ENCODE measurements around the gene FGFR2. TPM values are rescaled to one million over a fixed set of nuclear protein-coding genes. Genes with fewer than 3 reads are reported as not detected.

FGFR2 gene
- total RNA-seq, 2 experiments from 2014 or later = not detected

DNA sequence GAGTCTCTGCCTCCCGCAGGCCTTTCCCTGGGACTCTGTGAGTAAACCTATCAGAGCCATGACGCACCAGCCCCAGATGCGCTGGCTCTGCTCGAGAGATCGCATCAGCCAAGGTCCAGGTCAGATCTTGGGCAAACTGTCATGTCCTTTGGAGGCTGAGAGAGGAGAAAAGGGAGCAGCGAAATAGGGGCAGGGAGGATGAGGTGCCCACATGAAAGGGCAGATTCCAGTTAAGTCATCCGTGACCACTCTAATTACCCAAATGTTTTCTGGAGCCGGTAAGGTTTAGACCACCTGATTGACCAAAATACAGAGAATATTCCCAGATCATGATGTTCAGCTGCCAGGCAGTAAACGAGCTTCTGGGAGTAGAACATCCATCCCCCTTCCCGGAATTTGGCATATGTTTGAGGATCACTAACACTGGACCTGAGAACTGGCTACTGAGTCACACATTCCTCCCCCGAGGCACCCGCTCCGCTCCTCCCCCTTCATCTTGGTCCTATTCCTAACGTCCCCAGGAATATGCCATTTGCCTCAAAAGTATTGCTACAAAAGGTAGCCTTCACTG is 88.0 kb downstream of the FGFR2 start:
- no peak overlapping the region for H3K4me3 Mint-ChIP-seq
- no peaks in the 10 kb centered on the region for H3K9me3 Mint-ChIP-seq (ENCODE audit: low read depth)
- intact Hi-C loops (cut with DNase I, micrococcal nuclease) = no loop called here
- no peaks in the 10 kb centered on the region for H3K36me3 Mint-ChIP-seq (ENCODE audit: low read depth)
- ChIA-PET POLR2A (no interaction called here), CTCF (no interaction called here)
- no peak for DNase-seq
- no peak overlapping the region for H3K27ac Mint-ChIP-seq
- no peak for ATAC-seq
- H3K27me3 Mint-ChIP-seq = no peaks in the 10 kb centered on the region
- no peaks in the 10 kb centered on the region for H3K4me1 Mint-ChIP-seq

DNA sequence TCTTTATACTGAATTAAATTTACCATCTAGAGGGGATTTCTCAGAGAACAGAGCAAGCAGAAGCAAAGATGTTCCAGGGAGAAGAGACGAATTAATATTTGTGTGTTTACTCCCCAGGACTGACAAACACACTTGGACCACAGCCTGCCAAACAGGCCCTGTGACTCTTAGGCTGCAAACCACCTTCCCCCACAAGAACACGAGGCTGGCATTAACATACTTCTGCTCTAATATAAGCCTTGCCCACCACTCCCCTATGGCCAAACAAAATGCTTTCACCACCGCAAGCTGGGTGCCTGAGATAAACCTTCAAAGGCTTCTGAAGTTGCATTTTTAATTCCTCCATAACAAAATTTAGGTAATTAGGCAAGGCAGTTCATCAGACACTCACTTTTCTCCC is 88.4 kb downstream of the FGFR2 start:
- ATAC-seq = no peak
- Mint-ChIP-seq H3K27ac (no peak overlapping the region), H3K36me3 (ENCODE audit: low read depth) (no peaks in the 10 kb centered on the region), H3K4me1 (no peaks in the 10 kb centered on the region), H3K9me3 (ENCODE audit: low read depth) (no peaks in the 10 kb centered on the region), H3K27me3 (no peaks in the 10 kb centered on the region), H3K4me3 (no peak overlapping the region)
- intact Hi-C loops (cut with DNase I, micrococcal nuclease) = no loop called here
- ChIA-PET POLR2A (no interaction called here), CTCF (no interaction called here)
- DNase-seq = no peak

DNA sequence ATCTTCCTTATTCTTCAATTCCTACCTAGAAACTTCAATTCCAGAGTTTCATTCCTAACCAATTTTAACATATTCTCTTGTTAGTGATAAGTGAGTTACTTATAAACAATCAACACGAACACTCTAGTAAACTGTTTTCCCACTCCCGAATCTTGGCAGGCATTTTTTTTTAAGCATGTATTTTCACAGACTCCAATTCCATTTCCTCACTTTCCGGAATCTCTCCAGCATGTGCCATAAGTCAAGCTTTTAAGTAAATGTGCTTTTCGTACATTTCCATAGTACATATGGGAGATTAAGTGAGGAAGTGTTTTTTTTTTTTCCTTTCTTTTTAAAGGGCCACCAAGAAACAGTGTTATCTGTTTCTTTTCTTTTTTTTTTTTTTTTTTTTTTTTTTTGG is 89.1 kb downstream of the FGFR2 start:
- POLR2A ChIA-PET = no interaction called here
- no peak for DNase-seq
- no peak for ATAC-seq
- Mint-ChIP-seq H3K9me3 (ENCODE audit: low read depth) (no peaks in the 10 kb centered on the region), H3K27me3 (no peaks in the 10 kb centered on the region), H3K4me1 (no peaks in the 10 kb centered on the region), H3K4me3 (no peak overlapping the region), H3K27ac (no peak overlapping the region), H3K36me3 (ENCODE audit: low read depth) (no peaks in the 10 kb centered on the region)
- CTCF ChIA-PET = no interaction called here
- intact Hi-C loops (cut with DNase I, micrococcal nuclease) = no loop called here

DNA sequence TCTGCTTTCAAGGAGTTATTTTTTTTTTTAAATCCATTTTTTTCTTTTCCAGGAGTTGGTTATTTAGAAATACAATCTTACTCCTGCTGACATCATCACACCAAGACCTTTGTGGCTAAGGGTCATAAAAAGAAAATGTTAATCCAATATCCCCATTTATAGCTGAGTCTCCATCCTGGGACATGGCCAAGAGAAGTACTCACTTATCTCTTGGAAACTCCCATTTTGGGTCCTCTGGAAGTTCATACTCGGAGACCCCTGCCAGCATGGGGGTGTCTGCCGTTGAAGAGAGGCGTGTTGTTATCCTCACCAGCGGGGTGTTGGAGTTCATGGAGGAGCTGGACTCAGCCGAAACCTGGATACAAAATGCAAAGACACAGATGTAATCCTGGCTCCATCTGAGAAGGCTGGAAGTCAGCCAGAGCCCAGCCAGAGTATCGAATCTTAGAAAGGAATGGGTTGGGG is 94.6 kb downstream of the FGFR2 start:
- intact Hi-C loops (cut with DNase I, micrococcal nuclease) = no loop called here
- no peaks in the 10 kb centered on the region for H3K36me3 Mint-ChIP-seq (ENCODE audit: low read depth)
- no peaks in the 10 kb centered on the region for H3K9me3 Mint-ChIP-seq (ENCODE audit: low read depth)
- H3K4me3 Mint-ChIP-seq = no peak overlapping the region
- ATAC-seq = no peak
- CTCF ChIA-PET = no interaction called here
- DNase-seq = no peak
- POLR2A ChIA-PET = no interaction called here
- peaks cover 1% of the 10 kb centered on the region for H3K27me3 Mint-ChIP-seq
- no peak overlapping the region for H3K27ac Mint-ChIP-seq
- no peaks in the 10 kb centered on the region for H3K4me1 Mint-ChIP-seq

DNA sequence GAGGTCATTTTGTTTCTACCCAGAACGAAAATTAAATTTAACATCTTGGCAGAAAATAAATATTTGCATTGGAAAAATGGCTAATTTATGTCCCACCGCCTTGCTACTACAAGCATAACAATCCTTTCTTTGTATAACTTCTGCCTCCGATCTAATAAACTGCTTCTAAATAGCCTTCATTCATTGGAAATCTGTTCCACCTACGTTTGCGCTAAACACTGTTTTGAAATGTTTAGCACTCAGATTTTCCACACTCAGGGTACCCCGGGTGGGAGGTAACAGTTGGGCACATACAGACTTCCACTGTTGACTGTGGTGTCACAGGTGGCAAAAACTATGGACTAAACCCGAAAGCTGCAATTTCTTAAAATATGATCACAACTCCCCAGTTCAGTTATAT is 96.4 kb downstream of the FGFR2 start:
- H3K27me3 Mint-ChIP-seq = peaks cover 1% of the 10 kb centered on the region
- H3K36me3 Mint-ChIP-seq (ENCODE audit: low read depth) = no peaks in the 10 kb centered on the region
- no peak overlapping the region for H3K4me3 Mint-ChIP-seq
- ATAC-seq (no peak), DNase-seq (no peak)
- no peaks in the 10 kb centered on the region for H3K9me3 Mint-ChIP-seq (ENCODE audit: low read depth)
- no peaks in the 10 kb centered on the region for H3K4me1 Mint-ChIP-seq
- H3K27ac Mint-ChIP-seq = no peak overlapping the region
- intact Hi-C loops (cut with DNase I, micrococcal nuclease) = no loop called here
- ChIA-PET POLR2A (no interaction called here), CTCF (interaction anchor here (0.6 kb wide), 1 partner anchor 430 kb away, joined by 3 read pairs; no protein-coding TSS in a partner anchor)

DNA sequence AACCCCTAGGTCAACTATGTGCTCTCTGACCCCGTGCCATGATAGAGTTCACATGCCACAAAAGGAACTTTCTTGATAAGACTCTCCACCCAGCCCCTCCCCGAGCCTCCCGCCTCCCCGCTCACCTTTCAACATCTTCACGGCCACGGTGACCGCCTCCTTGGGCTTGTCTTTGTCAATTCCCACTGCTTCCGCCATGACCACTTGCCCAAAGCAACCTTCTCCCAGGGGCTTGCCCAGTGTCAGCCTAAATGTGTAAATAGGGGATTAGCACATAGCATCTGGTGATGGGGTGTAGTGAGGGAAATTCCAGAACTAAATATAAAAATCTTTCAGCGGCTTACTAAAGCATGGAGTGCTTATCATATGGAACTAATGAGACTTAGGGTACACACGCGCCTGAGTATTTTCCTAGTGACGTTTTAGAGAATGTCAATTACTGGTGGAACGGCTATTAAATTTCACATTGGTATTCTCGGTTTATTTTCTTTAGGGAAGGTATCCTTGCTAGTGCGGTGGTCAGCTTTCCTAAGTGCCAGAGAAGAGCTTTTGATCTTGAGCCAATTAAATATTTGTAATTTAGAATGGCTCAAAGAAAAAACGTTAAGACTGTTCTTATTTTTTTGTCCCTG is 97.4 kb downstream of the FGFR2 start:
- H3K4me3 Mint-ChIP-seq = no peak overlapping the region
- H3K27me3 Mint-ChIP-seq = peaks cover 1% of the 10 kb centered on the region
- DNase-seq (no peak), ATAC-seq (no peak)
- intact Hi-C loops (cut with DNase I, micrococcal nuclease) = no loop called here
- CTCF ChIA-PET = no interaction called here
- H3K9me3 Mint-ChIP-seq (ENCODE audit: low read depth) = no peaks in the 10 kb centered on the region
- POLR2A ChIA-PET = no interaction called here
- H3K27ac Mint-ChIP-seq = no peak overlapping the region
- no peaks in the 10 kb centered on the region for H3K4me1 Mint-ChIP-seq
- H3K36me3 Mint-ChIP-seq (ENCODE audit: low read depth) = no peaks in the 10 kb centered on the region

DNA sequence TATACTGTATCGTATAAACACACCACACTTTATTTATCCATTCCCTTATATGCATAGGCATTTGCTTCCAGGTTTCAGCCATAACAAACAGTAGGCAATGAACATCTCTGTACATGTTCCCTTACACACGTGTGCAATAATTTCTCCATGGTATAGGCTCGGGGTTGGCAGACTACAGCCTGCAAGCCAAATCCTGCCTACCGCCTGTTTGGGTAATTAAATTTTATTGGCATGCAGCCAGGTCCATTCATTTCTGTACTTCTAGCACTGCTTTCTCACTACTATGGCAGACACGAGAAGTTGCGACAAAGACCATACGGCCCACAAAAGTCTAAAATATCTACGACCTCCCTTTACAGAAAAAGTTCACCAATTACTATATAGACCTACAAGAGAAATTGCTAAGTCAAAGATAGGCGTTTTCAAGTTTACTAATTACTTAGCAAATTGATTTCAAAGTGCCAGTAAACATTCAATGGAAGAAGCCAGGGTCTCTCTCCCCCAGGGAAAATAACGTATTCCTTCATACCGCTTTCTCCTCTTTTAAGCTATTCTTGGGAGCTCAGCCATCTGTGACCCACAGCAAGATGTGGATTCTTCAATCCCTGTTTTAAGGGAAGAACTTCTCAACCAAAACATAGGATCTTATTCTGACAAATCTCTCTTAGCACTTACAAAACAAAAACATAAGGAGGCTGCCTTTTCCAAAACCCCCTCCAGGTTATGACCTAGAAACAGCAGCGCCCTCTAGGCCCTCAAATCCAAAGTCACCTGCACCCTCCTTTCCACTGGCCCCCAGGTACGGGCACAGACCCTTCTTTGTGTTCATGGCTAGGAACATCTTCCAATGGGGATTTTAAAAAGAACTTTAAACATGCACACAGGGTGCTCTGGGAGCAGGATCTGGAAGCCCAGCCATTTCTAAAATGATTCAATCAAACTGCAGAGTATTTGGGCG is 100.5 kb downstream of the FGFR2 start:
- intact Hi-C loops (cut with DNase I, micrococcal nuclease) = no loop called here
- H3K36me3 Mint-ChIP-seq (ENCODE audit: low read depth) = no peaks in the 10 kb centered on the region
- H3K9me3 Mint-ChIP-seq (ENCODE audit: low read depth) = no peaks in the 10 kb centered on the region
- ChIA-PET POLR2A (no interaction called here), CTCF (no interaction called here)
- H3K27ac Mint-ChIP-seq = no peak overlapping the region
- no peaks in the 10 kb centered on the region for H3K4me1 Mint-ChIP-seq
- peaks cover 1% of the 10 kb centered on the region for H3K27me3 Mint-ChIP-seq
- DNase-seq (no peak), ATAC-seq (no peak)
- H3K4me3 Mint-ChIP-seq = no peak overlapping the region

DNA sequence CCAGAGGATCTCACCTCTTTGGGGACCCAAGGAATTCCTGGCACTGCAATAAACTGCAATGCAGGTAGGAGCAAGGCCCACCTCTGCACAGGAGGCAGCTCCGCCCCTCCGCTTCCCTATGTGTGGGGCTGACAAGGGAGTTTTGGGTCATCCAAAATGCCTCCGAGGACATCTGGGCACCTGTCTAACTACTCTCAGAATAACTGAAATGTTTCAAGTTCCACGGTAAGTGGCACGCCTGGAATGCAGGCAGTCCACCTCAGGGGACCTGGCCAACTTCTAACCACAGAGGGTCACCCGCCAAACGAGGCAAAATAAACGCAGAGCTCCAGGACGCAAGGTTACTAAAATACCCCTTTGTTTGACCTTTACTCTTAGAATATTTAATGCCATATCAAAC is 102.5 kb downstream of the FGFR2 start:
- intact Hi-C loops (cut with DNase I, micrococcal nuclease) = no loop called here
- H3K27me3 Mint-ChIP-seq = no peaks in the 10 kb centered on the region
- no peaks in the 10 kb centered on the region for H3K4me1 Mint-ChIP-seq
- no peaks in the 10 kb centered on the region for H3K36me3 Mint-ChIP-seq (ENCODE audit: low read depth)
- H3K4me3 Mint-ChIP-seq = no peak overlapping the region
- ATAC-seq = no peak
- no peak overlapping the region for H3K27ac Mint-ChIP-seq
- DNase-seq = no peak
- ChIA-PET POLR2A (no interaction called here), CTCF (interaction anchor here (0.7 kb wide), 1 partner anchor 718 kb away, joined by 3 read pairs; no protein-coding TSS in a partner anchor)
- H3K9me3 Mint-ChIP-seq (ENCODE audit: low read depth) = no peaks in the 10 kb centered on the region

DNA sequence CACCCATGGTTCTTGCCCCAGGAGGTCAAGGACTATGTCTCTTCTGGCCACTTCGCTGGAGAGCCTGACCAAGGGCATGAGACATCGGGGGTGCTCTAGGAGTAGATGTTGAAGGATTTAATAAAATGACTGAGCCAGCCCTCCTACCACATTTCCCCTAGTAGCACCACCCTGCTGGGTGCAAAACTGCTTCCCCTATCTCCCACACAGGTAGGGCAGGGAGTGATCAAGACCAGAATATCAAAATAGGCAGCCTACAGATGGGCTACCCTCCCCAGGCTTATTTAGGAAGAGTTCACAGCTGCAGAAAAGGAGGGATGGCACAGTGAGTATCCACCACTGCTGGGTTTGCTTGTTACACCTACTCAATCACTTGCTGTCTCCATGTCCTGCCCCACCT is 103.9 kb downstream of the FGFR2 start:
- H3K4me3 Mint-ChIP-seq = no peak overlapping the region
- H3K27me3 Mint-ChIP-seq = no peaks in the 10 kb centered on the region
- intact Hi-C loops (cut with DNase I, micrococcal nuclease) = no loop called here
- POLR2A ChIA-PET = no interaction called here
- CTCF ChIA-PET = no interaction called here
- no peaks in the 10 kb centered on the region for H3K4me1 Mint-ChIP-seq
- no peak overlapping the region for H3K27ac Mint-ChIP-seq
- no peaks in the 10 kb centered on the region for H3K36me3 Mint-ChIP-seq (ENCODE audit: low read depth)
- ATAC-seq = no peak
- DNase-seq = no peak
- H3K9me3 Mint-ChIP-seq (ENCODE audit: low read depth) = no peaks in the 10 kb centered on the region

DNA sequence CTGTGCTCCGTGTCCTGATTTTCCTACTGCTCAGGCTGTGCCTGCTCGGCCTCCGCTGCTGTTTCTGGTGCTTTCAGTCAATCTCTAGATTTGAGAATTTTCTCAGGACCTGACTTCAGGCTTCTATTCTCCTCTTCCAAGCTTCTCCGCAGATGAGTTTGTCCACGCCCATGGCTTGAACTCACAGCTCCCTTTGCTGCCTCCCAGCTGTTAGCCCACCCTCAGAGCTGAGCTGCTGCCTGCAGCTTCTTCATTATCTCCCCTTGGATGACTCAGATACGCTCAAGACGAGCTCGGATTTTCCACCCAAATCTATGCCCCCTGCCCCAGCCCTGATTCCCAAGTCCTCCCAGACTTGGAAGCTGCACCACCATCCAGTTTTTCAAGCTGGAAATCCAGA is 104.7 kb downstream of the FGFR2 start:
- no peak overlapping the region for H3K4me3 Mint-ChIP-seq
- intact Hi-C loops (cut with DNase I, micrococcal nuclease) = no loop called here
- H3K9me3 Mint-ChIP-seq (ENCODE audit: low read depth) = no peaks in the 10 kb centered on the region
- ChIA-PET POLR2A (no interaction called here), CTCF (interaction anchor here (1.0 kb wide), 1 partner anchor 9 kb away, joined by 3 read pairs; no protein-coding TSS in a partner anchor)
- DNase-seq (no peak), ATAC-seq (no peak)
- H3K36me3 Mint-ChIP-seq (ENCODE audit: low read depth) = no peaks in the 10 kb centered on the region
- H3K27ac Mint-ChIP-seq = no peak overlapping the region
- no peaks in the 10 kb centered on the region for H3K4me1 Mint-ChIP-seq
- H3K27me3 Mint-ChIP-seq = no peaks in the 10 kb centered on the region

DNA sequence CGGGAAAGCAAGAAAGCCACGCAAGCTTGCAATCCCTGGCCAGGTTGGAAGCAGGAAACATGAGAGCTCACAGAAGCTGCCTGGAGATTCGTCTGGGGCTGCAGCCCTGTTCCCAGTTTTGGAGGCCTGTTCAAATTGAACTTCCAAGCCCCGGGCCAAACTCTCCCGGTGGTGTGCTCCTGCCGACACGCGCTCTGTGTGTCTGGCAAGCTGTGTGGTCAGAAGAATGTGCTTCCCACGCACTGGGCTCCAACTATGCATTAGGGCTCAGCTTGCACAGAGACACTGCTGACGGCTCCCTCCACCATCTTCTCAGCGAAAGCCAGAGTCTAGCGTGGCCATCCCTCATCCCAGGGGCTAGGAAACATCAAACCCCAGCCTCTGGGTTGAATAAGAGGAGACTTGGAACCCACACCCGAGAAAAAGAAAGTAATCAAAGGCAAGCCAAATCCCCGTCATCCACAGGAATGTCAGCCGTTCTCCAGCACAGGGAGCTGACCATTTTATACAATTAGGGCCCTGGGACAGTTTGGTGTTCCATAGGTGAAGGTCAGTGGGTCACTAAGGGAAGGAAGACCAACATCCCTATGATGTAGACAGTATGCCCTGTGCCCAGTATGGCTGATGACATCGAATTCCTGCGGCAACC is 107.2 kb downstream of the FGFR2 start:
- Mint-ChIP-seq H3K9me3 (ENCODE audit: low read depth) (no peaks in the 10 kb centered on the region), H3K27ac (no peak overlapping the region), H3K4me3 (no peak overlapping the region), H3K27me3 (no peaks in the 10 kb centered on the region), H3K4me1 (no peaks in the 10 kb centered on the region), H3K36me3 (ENCODE audit: low read depth) (no peaks in the 10 kb centered on the region)
- ChIA-PET POLR2A (no interaction called here), CTCF (no interaction called here)
- ATAC-seq (no peak), DNase-seq (no peak)
- intact Hi-C loops (cut with DNase I, micrococcal nuclease) = no loop called here
